Nephron (organoid): ENCODE measurements around the gene RAP1GAP.
A peak's percentile ranks its signal among the peaks of the same experiment; 100 is the strongest.

Source experiments
- H3K27ac Mint-ChIP-seq, 3 experiments: 2 replicates each; pipeline ENCODE4 v1.8.0; 2020; ENCODE audit warnings: mixed read lengths in 3 of 3, mild to moderate bottlenecking in 2 of 3, moderate library complexity in 1 of 3
- H3K27me3 Mint-ChIP-seq: 2 replicates; pipeline ENCODE4 v1.8.0; 2021; ENCODE audit warnings: low read depth, mild to moderate bottlenecking, moderate library complexity, mixed read lengths
- H3K36me3 Mint-ChIP-seq: 2 replicates; pipeline ENCODE4 v1.8.0; 2020; ENCODE audit warnings: low read depth, mixed read lengths
- H3K4me1 Mint-ChIP-seq: 2 replicates; pipeline ENCODE4 v1.8.0; 2020; ENCODE audit warnings: mixed read lengths
- H3K4me3 Mint-ChIP-seq, 3 experiments: 2 replicates each; pipeline ENCODE4 v1.8.0; 2020; ENCODE audit warnings: mild to moderate bottlenecking in 3 of 3, mixed read lengths in 3 of 3, moderate library complexity in 2 of 3
- H3K9me3 Mint-ChIP-seq: 2 replicates; pipeline ENCODE4 v1.8.0; 2020; ENCODE audit warnings: mixed read lengths
- CTCF ChIP-seq, 3 experiments: fragments of 200-600 bp; sonication (generic); IDR thresholded peaks; one replicate each; pipeline ENCODE4 v1.5.0; 2021; ENCODE audit warnings: antibody characterized with exemption in 3 of 3; ENCODE audit not compliant: unreplicated experiment in 3 of 3

Gene RAP1GAP

DNA sequence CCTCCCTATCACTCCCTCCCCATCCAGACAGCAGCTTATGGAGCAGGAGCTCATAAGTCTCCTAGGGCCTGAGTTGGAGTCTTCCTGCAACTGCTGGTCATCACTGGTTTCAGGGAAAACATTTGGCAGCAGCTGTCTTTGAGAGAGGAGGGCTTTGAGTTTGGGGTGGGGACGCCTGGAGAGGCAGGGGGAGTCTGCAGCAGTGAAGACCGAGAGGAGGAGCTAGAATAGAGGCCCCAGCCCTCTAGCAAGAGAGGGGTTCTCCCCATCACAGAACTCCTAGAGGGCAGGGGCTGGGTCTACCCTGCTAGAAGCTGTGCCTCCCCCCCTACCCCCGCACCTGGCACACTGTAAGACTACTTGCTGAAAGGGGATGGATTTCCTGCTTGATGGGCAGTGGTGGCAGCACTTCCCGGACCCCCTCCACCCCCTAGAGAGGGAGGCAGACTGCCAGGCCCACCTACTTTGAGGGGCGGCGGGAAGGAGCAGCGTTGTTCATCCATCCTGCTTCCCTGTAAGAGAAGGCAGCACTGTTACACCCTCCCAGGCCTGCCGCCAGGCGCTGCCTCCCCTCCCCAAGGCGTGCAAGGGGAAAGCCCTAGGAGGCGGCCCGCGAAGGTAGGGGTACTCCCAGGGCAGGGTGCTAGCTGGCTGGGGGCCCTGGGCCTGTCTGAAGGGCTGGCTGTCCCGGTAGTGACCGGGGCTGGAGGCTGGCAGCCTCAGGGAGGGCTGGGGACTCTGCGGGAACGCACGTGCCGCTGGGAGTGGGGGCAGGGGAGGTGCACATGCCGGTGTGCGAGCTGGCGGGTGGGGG, 50.4 kb downstream of the RAP1GAP start:
- TF ChIP-seq CTCF (IDR thresholded peaks at IDR 0.05; ENCODE audit: unreplicated experiment in 3 of 3): no peak
- Mint-ChIP-seq H3K9me3 (no peaks in the 10 kb centered on the region), H3K36me3 (no peaks in the 10 kb centered on the region), H3K4me1 (peaks cover 40% of the 10 kb centered on the region), H3K4me3 (peak overlapping the region; percentile 43 to 64 (median 61)), H3K27me3 (peaks cover 18% of the 10 kb centered on the region), H3K27ac (peak overlapping the region; percentile 35 to 74 (median 50))

GRCh38 chr1:21618059-21618458, 51.1 kb downstream of the RAP1GAP start:
- peak overlapping the region in 1 of 3 experiments; percentile 15 for H3K4me3 Mint-ChIP-seq
- peaks cover 17% of the 10 kb centered on the region for H3K27me3 Mint-ChIP-seq
- H3K9me3 Mint-ChIP-seq: no peaks in the 10 kb centered on the region
- no peak for TF ChIP-seq CTCF (IDR thresholded peaks at IDR 0.05; ENCODE audit: unreplicated experiment in 3 of 3)
- no peaks in the 10 kb centered on the region for H3K36me3 Mint-ChIP-seq
- peaks cover 33% of the 10 kb centered on the region for H3K4me1 Mint-ChIP-seq
- peak overlapping the region in 2 of 3 experiments; percentile 50 to 74 for H3K27ac Mint-ChIP-seq

DNA sequence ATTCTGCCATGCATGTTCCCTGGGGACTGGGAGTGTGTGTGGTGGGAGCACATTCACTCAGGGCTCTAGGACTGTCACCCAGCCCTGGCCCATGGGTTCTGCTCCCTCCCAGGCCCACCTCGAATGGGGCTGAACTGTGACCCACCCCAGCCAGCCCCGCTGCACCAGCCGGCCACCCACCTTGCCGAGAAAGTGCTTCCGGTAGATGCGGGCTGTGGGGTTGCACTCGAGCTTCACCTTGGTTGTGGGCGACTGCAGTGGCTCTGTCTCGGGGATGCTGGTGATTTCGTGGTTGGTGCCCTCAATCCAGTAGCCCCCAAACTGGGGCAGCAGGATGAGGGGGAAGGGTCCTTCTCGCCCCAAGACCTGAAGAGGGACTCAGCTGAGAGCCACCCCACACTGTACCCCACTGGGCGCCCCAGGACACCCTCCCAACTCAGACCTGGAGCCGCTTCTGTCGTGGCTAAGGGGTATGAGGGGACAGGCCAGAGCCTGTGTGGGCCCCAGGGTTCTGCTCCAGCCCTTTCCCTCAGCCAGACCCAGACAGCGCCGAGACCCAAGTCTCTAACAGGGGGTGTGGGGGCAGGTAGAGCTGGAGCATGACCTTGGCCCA, 51.9 kb downstream of the RAP1GAP start:
- H3K4me3 Mint-ChIP-seq: no peak overlapping the region
- H3K27me3 Mint-ChIP-seq: peaks cover 16% of the 10 kb centered on the region
- H3K9me3 Mint-ChIP-seq: no peaks in the 10 kb centered on the region
- H3K27ac Mint-ChIP-seq: no peak overlapping the region
- H3K36me3 Mint-ChIP-seq: no peaks in the 10 kb centered on the region
- H3K4me1 Mint-ChIP-seq: peaks cover 29% of the 10 kb centered on the region
- no peak for TF ChIP-seq CTCF (IDR thresholded peaks at IDR 0.05; ENCODE audit: unreplicated experiment in 3 of 3)

GRCh38 chr1:21616372-21616771, 52.8 kb downstream of the RAP1GAP start:
- Mint-ChIP-seq H3K36me3 (no peaks in the 10 kb centered on the region), H3K27me3 (peaks cover 15% of the 10 kb centered on the region), H3K27ac (no peak overlapping the region), H3K4me3 (no peak overlapping the region), H3K9me3 (no peaks in the 10 kb centered on the region), H3K4me1 (peaks cover 25% of the 10 kb centered on the region)
- no peak for TF ChIP-seq CTCF (IDR thresholded peaks at IDR 0.05; ENCODE audit: unreplicated experiment in 3 of 3)

DNA sequence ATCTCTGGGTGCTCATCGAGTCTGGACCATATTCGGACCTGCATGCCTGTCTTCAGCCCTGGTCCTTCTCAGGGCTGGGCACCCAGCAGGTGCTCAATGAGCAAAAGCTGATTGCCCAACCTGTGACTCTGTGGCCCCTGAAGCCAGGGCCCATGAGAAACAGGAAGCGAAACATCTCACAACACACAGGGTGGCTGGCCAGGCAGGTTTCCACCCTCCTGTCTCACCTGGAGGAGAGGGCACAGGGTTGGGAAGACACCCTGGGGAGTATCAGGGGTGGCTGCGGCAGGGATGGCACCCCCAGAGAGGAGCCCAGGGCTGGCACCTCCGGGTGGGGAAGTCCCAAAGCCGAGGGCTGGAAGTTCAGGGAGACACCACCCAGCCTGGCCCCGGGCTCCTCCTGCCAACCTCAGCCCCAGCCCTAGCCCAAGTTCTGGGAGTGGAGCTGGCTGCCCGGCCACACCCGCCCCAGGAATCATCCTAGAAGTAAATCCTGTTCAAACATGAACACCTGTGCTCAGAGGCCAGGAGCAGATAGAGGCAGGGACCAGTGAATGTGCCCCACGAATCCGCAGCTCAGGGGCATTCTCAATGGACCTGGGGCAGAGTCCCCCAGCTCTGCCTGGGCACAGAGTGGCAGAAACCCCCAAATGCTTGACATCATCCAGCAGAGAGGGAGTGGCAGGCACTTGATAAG, 54.6 kb downstream of the RAP1GAP start:
- H3K27me3 Mint-ChIP-seq: peaks cover 14% of the 10 kb centered on the region
- no peak for TF ChIP-seq CTCF (IDR thresholded peaks at IDR 0.05; ENCODE audit: unreplicated experiment in 3 of 3)
- peaks cover 14% of the 10 kb centered on the region for H3K4me1 Mint-ChIP-seq
- no peaks in the 10 kb centered on the region for H3K9me3 Mint-ChIP-seq
- H3K36me3 Mint-ChIP-seq: no peaks in the 10 kb centered on the region
- no peak overlapping the region for H3K27ac Mint-ChIP-seq
- H3K4me3 Mint-ChIP-seq: no peak overlapping the region
